LNCaP clone FGC (cell line): ENCODE results near the gene FABP1.

Source experiments
- DNase-seq: peaks from one replicate; pipeline ENCODE4 v3.0.0-alpha.2; 2011; ENCODE audit warnings: low read depth
- H3K4me3 ChIP-seq: 2 replicates; pipeline ENCODE4 v1.5.1; 2011; ENCODE audit warnings: mild to moderate bottlenecking, low read depth, low read length, control low read depth
- CTCF ChIP-seq: IDR thresholded peaks from 2 replicates; pipeline ENCODE4 v1.5.1; 2012; ENCODE audit warnings: mild to moderate bottlenecking; ENCODE audit not compliant: control insufficient read depth, insufficient read depth; ENCODE audit errors: extremely low read depth

Gene FABP1

GRCh38 chr2:88074150-88074549 is 53.7 kb downstream of the FABP1 start:
- no peak for DNase-seq
- no peak for TF ChIP-seq CTCF
- H3K4me3 ChIP-seq, result no peak overlapping the region
